T47D (cell line): ENCODE measurements around the gene KATNIP.

Experiments
- DNase-seq, 2 experiments: peaks; one replicate each; pipeline versions ENCODE4 v3.0.0 to v3.0.0-alpha.2; 2011 to 2012; ENCODE audit warnings: low read depth in 1 of 2, low spot score in 1 of 2
- JUND ChIP-seq: IDR thresholded peaks from 2 replicates; pipeline ENCODE4 v1.6.1; 2012; ENCODE audit warnings: low read depth
- in situ Hi-C: cut with HindIII; loops from 2 replicates; pipeline ENCODE4 v1.10.0; 2016; ENCODE audit warnings: low sequenced_read_pairs, low pct_unique_long_range_greater_than_20kb

Gene KATNIP

GRCh38 chr16:27549746-27550581 lies at the start of gene KATNIP, which contains the start of gene GTF3C1:
Gene KATNIP (plus strand): TSS chr16:27550144. CDS start chr16:27550171, 27 bp downstream.
Gene GTF3C1 (minus strand): TSS chr16:27549913. CDS start chr16:27549890, 23 bp downstream.
- in situ Hi-C loops = no loop called here
- peak; percentile 99 for DNase-seq
- TF ChIP-seq JUND = no peak

- no peak for DNase-seq
- no peak for TF ChIP-seq JUND
- in situ Hi-C loops = no loop called here
Measured at GRCh38 chr16:27500801-27501200, 49.1 kb upstream of the KATNIP start.

- no peak for DNase-seq
- in situ Hi-C loops = no loop called here
- TF ChIP-seq JUND = no peak
Measured at GRCh38 chr16:27503662-27504061, 46.3 kb upstream of the KATNIP start.

DNA sequence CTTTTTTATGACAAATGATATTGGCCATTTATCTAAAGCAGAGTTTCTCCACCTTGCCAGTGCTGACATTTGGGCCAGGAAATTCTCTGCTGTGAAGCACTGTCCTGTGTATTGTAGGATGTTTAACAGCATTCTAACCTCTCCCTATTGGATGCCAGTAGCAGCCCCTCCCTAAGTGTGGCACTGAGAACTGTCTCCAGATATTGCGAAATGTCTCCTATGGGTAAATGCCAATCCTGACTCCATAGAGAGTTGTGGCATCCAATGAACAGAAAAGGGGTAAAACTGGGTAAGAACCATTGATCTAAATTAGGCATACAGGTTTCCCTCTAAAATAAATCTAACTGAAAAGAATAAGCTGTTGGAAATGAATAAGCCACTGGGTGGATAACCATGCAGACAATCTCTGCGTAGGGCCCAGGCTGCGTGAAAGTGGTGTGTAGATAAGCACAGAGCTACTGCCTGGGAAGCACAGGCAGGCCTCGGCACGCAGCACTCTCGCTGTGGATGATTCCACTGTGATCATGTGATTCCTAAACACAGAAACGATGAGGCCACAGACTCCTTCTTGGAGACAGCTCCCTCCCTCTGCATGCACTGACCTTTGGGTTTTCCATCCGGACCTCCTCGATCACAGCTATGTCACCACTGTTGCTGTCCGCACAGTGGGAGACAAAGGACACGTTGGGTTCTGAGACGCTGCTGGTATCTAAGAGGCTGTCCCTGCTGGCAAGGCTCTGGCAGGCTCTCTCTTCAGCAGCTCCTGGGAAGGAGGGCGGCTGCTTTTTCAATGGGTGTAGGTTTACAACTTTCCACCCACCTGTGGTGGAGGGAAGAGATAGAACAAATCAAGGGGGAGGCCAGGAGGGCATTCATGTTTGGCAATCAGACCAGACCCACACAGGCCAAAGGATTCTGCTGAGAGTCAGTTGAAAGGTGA lies 44.4 kb upstream of the KATNIP start:
- in situ Hi-C loops = no loop called here
- no peak for DNase-seq
- no peak for TF ChIP-seq JUND

DNA sequence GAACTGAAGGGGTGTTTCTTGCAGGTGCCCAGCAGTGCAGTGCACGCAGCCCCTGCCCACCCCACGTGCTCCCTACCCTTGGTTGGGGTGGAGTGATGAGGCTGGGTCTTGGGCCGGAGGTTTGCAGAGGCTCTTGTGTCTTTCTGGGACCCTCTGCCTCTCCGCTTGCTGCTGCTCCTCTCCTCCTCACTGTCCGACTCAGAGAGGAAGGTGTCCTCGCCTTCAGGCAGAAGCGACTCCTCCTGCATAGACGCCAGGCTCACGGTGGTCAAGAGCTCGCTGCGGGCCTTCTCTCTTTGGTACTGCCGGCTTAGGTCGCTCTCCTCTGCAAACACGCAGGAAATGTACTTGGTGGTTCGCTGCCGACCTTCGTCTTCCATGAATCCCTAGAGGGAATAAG lies 43.2 kb upstream of the KATNIP start:
- no peak for DNase-seq
- in situ Hi-C loops = no loop called here
- no peak for TF ChIP-seq JUND

- in situ Hi-C loops = no loop called here
- DNase-seq = no peak
- no peak for TF ChIP-seq JUND
Measured at GRCh38 chr16:27508476-27508875, 41.5 kb upstream of the KATNIP start.

- no peak for DNase-seq
- in situ Hi-C loops = no loop called here
- TF ChIP-seq JUND = no peak
Measured at GRCh38 chr16:27511657-27512448, 38.1 kb upstream of the KATNIP start.

DNA sequence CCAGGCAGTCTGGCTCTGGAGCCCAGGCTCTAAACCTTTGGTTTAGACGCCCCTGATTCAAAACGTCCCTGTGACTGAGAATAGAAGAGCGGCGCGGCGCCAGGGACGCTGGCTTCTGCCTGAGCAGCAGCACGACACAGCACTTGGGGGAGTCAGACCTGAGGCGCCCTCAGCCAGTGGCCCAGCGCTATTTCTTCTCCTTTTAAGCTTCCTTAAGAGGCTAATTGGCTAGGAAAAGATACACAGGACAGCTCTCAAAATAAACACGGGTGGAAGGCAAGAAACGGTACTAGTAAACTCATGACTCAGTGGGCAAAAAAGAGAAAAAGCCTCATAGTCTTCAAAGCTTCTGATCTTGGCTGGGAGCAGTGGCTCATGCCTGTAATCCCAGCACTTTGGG lies 35.1 kb upstream of the KATNIP start:
- TF ChIP-seq JUND = no peak
- in situ Hi-C loops = no loop called here
- DNase-seq = no peak

DNA sequence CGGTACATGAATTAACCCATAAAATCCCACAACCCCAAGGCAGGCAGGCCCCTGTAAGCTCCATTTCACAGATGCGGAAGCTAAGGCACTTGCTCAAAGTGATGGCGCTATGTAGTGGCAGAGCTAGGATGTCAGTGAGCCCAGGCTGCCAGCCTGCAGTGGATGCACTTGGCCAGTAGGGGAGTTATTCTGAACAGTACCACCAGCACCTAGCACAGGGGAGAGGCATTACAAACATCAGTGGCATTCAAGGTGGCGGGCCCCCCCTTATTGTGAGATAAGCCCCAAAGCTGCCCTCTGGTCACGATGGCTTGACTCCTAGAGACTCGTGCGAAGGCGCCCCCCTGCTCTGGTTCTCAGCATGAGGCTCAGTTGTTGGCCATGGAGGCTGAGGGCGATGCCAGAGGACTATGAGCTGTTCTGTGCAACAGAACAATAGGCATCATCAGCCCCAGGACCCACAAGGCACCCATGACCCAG lies 34.0 kb upstream of the KATNIP start:
- in situ Hi-C loops = no loop called here
- peak; percentile 42 to 59 for DNase-seq
- TF ChIP-seq JUND = no peak

DNA sequence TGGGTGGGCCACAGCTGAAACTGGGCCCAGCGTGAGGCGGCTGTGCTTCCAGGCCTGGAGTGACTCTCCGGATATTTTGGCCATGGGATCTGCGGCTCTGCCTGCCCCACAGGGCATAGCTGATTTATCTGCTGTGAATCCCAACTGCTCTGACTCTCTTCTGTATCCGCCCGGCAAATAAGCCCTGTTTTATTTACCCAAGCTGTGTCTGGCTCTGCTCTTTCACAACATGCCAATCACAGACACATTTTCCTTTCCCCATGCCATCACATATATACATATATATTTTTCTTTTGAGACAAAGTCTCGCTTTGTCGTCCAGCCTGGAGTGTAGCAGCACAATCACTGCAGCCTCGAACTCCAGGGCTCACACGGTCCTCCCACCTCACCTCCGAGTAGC lies 33.6 kb upstream of the KATNIP start:
- no peak for TF ChIP-seq JUND
- DNase-seq = no peak
- in situ Hi-C loops = no loop called here

DNA sequence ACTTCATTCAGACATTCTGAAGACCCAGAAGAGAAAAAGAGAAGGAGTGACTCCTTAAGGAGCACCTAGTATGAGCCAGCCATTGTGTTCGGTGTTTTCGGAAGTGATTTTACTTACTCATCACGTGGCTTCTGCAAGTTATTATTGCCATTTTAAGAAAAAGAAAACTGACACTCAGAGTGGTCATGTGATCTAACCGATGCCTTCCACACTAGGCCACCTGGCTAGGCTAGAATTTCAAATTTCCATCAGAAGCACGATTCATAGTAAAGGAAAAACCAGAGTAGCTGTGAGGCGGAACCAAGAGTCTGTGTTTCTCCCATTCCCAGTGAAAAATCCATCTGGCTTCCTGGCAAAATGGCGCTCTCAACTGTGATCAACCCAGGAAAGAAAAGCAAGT lies 32.3 kb upstream of the KATNIP start:
- in situ Hi-C loops = no loop called here
- TF ChIP-seq JUND = no peak
- DNase-seq = no peak

DNA sequence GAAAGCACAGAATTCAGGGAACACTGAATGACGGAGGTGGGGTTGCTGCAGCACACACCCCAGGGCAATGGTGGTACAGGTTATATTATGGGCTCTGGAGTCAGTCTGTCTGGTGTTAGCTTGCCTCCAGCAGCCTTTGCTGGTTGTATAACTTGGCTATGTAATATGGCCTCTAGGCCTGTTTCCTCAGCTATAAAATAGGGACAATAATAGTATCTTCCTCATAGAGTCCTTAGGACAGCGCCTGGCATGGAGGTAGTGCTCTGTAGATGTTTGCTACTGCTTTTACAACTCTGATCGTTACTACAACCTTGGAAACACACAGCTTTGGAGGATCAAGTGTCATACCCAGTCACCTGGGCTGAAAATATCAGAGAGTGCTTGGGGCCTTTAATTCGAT lies 31.7 kb upstream of the KATNIP start:
- no peak for DNase-seq
- in situ Hi-C loops = no loop called here
- no peak for TF ChIP-seq JUND
